Measurements from ENCODE around the gene TRMT112.
"Not testable (repeated sequence)": the region's sequence is repeated elsewhere in the genome, so short reads cannot be mapped to it uniquely, and the experiment has no call there.

TRMT112 gene

GRCh38 chr11:64331569-64332371, 14.4 kb upstream of the TRMT112 start:
- DNase-seq (ENCODE audit: low read depth) = peak; percentile 36

DNA sequence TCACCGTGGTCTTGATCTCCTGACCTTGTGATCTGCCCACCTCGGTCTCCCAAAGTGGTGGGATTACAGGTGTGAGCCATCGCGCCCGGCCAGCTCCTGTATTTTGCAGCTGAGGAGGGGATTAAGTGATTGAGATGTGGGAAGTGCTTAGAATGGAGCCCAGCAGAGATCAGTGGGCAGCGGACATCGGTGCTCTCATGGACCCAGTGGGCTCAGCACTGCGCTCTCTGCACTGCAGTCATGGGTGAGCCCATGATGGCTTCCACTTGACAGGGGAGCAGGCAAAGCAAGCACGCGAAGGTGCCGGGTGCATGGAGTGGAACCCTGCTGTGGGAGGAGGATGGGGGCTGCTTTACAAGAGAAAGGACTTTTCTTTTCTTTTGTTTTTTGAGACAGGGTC, 13.5 kb upstream of the TRMT112 start:
- no peak for DNase-seq (ENCODE audit: low read depth)

- DNase-seq (ENCODE audit: low read depth) = no peak
These were observed 10.6 kb upstream of the TRMT112 start for GRCh38 chr11:64327993-64328392.

DNA sequence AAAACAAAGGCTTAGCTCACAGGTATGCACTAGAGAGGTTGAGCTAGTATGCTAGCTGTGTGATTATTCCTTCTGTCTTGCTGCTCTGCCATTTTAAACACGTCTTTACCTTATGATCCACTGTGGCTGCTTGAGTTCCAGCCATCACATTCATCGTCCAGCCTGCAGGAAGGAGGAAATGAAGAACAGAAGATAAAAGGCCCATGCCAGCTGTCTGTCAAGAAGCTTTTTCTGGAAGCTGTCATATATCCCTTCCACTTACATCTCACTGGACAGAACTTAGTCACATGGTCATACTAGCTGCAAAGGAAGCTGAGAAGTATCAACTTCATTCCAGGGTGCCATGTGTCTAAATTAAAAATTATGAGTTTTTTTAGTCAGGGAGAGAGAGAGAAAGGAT, 10.0 kb upstream of the TRMT112 start:
- no peak for DNase-seq (ENCODE audit: low read depth)

- no peak for DNase-seq (ENCODE audit: low read depth)
These were observed 7.5 kb upstream of the TRMT112 start for GRCh38 chr11:64324692-64325469.

DNA sequence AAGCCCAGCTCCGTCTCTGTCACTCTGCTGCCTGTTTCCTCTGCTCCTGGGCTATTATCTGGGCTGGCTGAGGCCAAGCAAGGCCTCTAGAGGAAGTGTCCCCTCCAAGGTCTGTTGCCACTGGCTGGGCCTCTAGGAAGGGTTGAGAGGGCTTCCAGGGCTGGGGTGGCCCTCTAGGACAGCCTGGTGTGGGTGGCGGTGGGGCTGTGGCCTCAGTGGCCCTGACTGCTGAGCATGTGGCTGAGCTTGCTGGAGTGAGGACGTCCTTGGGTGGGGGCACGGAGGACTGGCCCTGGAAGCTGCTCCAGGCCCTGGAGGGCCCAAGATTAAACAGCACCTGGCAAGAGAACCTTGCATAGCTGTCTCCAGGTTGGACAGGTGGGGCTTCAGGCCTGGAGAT, 6.6 kb upstream of the TRMT112 start:
- DNase-seq (ENCODE audit: low read depth) = not testable (repeated sequence)

GRCh38 chr11:64323373-64323772, 6.0 kb upstream of the TRMT112 start:
- DNase-seq (ENCODE audit: low read depth) = no peak

DNA sequence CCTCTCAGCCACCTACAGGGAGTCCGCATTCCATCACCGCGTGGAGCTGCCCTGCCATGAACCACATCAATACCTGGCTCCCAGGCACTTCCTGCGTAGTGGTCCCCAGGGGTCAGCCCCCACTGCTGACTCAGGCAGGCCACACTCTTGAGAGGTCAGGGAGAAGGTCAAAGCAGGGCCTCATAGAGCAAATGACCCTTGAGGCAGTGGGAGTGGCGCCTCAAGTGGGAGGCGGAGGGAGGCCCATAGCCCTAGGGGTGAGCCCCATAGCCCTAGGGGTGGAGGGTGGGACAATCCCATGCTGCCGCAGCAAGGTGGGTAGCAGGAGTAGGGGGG, 5.5 kb upstream of the TRMT112 start:
- no peak for DNase-seq (ENCODE audit: low read depth)

- no peak for DNase-seq (ENCODE audit: low read depth)
These were observed 4.2 kb upstream of the TRMT112 start for GRCh38 chr11:64321533-64321932.

GRCh38 chr11:64321026-64321425, 3.7 kb upstream of the TRMT112 start:
- DNase-seq (ENCODE audit: low read depth) = no peak

GRCh38 chr11:64320556-64320955, 3.2 kb upstream of the TRMT112 start:
- no peak for DNase-seq (ENCODE audit: low read depth)

- DNase-seq (ENCODE audit: low read depth) = no peak
These were observed 1.7 kb upstream of the TRMT112 start for GRCh38 chr11:64318766-64319761.

DNA sequence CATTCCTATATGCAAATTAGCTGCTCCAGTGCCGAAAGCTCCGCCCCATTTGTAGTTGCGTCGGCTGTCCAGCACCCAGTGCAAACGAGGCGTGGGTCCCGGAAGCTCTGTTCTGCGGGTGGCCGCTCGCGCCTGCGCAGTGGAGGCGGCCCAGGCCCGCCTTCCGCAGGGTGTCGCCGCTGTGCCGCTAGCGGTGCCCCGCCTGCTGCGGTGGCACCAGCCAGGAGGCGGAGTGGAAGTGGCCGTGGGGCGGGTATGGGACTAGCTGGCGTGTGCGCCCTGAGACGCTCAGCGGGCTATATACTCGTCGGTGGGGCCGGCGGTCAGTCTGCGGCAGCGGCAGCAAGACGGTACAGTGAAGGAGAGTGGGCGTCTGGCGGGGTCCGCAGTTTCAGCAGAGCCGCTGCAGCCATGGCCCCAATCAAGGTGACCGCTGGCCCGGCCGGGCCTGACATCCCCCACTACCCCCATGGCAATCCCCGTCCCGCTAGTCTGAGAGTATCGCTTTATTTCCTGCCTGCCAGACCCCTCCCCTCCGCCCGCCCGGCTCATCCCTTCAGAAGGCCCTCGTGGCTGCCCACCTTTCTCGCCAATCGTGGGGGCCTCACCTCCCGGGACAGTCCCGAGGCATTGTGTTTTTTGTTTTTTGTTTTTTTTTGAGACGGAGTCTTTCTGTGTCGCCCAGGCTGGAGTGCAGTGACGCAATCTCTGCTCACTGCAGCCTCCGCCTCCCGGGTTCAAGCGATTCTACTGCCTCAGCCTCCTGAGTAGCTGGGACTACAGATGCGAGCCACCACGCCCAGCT, 804 bp upstream of the TRMT112 start, which contains the start of gene PRDX5:
PRDX5 (plus strand) TSS at position 161 of the 805 bp plus-strand sequence; CDS start at position 256, 95 bp downstream.
- peak; percentile 90 for DNase-seq (ENCODE audit: low read depth)

GRCh38 chr11:64316672-64317324, 561 bp downstream of the TRMT112 start:
- no peak for DNase-seq (ENCODE audit: low read depth)

DNA sequence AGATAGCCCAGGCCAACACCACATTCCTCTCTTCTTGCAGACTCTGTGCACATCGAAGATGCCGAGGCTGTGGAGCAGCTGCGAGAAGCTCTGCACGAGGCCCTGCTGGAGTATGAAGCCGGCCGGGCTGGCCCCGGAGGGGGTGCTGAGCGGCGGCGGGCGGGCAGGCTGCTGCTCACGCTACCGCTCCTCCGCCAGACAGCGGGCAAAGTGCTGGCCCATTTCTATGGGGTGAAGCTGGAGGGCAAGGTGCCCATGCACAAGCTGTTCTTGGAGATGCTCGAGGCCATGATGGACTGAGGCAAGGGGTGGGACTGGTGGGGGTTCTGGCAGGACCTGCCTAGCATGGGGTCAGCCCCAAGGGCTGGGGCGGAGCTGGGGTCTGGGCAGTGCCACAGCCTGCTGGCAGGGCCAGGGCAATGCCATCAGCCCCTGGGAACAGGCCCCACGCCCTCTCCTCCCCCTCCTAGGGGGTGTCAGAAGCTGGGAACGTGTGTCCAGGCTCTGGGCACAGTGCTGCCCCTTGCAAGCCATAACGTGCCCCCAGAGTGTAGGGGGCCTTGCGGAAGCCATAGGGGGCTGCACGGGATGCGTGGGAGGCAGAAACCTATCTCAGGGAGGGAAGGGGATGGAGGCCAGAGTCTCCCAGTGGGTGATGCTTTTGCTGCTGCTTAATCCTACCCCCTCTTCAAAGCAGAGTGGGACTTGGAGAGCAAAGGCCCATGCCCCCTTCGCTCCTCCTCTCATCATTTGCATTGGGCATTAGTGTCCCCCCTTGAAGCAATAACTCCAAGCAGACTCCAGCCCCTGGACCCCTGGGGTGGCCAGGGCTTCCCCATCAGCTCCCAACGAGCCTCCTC, 1.5 kb downstream of the TRMT112 start:
- DNase-seq (ENCODE audit: low read depth) = not testable (repeated sequence)

- no peak for DNase-seq (ENCODE audit: low read depth)
These were observed 2.4 kb downstream of the TRMT112 start for GRCh38 chr11:64314805-64315561.

DNA sequence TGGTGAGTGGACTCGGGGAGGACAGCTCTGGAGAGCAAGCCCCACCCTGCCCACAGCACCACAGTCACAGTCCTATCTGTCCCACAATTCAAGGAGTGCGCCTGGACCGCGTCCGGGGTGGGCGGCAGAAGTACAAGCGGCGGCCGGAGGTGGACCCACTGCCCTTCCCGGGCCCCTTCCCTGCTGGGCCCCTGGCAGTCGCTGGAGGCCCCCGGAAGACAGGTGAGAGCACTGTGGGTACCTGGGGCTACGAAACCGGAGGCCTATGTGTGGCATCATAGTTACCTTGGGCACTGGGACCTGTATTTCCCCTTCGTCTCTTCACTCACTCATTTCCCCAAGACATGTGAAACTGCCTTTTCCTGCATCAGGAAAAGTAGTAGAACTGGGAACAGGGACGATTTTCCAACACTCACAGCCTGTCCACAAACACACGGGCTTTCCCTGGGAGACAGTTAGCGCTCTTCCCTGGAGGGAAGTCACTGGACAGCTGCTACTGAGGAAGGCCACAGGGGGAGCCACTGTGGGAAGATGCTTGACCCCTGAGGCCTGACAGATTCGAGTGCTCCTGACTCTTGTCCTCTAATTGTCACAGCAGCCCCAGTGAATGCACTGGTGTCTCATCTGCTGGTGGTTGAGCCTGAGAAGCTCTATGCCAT, 3.1 kb downstream of the TRMT112 start:
- DNase-seq (ENCODE audit: low read depth) = no peak

DNA sequence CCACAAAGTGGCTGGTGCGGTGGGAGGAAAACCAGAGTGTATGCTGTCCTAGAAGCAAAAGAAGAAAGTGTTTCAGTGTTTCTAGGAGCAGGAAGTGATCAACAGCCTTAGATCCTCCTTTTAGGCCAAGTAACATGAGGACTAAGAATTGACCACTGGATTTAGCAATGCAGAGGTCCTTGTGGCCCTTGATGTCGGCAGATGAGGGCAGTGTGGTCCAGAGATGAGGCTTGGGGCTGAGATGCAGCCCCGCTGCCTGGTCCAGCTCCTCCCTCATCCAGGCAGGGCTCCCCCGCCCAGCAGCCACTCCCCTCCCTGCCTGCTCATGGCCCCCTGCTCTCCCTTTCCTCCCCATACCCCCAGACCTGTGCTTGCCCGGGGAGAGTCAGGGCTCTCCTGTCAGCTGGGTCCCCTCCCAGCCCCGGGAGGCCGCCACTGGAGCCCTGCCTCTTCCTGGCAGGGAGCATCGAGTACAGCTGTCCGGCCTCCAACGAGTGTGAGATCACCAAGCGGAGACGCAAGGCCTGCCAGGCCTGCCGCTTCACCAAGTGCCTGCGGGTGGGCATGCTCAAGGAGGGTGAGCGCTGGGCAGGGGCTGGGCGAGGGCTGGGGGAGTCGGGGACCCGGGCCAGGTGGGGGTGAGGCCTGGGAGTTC, 3.7 kb downstream of the TRMT112 start:
- DNase-seq (ENCODE audit: low read depth) = no peak
